HG02973 (cell line): Measurements from ENCODE around the gene ZC3H7A.
"Not testable (repeated sequence)": the region's sequence is repeated elsewhere in the genome, so short reads cannot be mapped to it uniquely, and the experiment has no call there.

Experiments used
- ATAC-seq: cut with Tn5 transposase; IDR thresholded peaks from one replicate; pipeline ENCODE4 v1.9.1; 2021; ENCODE audit warnings: moderate library complexity; ENCODE audit not compliant: unreplicated experiment

Gene ZC3H7A

DNA sequence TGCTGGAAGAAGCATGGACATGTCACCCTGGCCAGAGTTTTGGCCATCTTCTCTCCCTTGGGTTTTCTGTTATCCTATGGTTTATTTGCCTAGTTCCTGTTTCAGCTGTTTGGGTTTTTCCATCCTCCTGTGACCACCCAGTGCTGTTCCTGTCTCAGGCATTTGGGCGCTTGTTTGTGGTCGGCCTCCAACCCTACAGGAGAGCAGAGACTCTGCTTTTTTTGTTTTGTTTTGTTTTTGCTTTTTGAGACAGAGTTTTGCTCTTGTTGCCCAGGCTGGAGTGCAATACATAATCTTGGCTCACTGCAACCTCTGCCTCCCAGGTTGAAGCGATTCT is 3.3 kb upstream of the ZC3H7A start:
- no peak for ATAC-seq

DNA sequence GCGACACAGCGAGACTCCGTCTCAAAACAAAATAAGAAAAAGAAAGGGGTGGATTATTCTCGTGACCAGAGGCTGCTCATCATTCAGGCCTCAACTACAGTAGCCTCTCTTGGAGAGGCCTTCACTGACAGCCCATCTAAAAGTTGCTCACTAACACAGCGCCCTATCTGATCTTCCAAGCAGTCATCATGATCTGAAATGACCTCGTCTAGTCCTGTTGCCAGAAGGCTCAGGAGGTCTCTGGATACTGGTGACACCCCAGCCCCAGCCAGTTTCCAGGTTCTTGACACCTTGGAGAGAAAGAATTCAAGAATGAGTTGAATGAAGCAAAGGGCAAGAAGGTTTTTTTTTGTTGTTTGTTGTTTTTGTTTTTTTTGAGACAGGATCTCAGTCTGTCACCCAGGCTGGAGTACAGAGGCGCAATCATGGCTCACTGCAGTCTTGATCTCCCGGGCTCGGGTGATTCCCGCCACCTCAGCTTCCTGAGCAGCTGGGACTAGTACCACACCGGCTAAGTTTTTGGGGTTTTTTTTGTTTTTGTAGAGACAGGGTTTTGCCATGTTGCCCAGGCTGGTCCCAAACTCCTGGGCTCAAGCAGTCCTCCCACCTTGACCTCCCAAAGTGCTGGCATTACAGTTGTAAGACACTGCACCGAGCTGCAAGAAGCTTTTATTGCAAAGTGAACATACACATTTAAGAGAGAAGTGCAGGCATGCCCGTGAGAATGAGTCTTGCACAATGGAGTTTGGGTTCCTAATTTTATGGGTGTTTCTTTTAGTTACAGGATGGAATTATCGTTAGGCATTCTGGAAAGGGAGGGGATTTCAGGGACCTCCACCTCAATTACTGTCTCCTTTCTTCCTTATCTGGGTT is 2.7 kb upstream of the ZC3H7A start:
- no peak for ATAC-seq

DNA sequence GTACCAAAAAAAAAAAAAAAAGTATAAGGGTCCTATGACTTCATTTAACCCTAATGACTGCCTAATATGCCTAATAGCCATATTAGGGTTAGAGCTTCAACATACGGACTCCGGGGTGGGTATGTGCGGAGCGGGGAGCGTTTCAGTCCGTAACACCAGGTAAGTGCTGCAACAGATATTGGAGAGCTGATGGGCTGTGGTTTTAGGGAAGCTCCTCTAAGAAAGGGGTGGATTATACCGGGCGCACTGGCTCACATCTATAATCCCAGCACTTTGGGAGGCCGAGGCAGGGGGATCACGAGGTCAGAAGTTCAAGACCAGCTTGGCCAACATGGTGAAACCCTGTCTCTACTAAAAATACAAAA is 1.9 kb upstream of the ZC3H7A start:
- no peak for ATAC-seq

DNA sequence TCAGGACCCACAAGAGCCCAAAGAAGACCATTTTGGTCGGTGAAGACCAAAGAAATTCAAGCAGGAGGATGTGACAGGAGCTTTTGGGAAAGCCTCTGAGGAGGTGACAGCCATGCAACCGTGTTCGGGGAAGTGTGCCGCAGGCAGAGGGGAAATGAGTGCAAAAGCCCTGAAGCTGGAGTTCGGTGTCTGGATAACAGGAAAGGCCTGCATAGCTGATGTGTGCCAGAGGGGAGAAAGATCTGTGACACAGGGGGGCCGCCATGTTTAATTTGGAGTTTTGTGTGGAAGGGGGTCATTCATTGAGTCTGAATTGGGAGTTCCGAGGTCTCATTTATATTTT is 870 bp upstream of the ZC3H7A start:
- ATAC-seq, result no peak

DNA sequence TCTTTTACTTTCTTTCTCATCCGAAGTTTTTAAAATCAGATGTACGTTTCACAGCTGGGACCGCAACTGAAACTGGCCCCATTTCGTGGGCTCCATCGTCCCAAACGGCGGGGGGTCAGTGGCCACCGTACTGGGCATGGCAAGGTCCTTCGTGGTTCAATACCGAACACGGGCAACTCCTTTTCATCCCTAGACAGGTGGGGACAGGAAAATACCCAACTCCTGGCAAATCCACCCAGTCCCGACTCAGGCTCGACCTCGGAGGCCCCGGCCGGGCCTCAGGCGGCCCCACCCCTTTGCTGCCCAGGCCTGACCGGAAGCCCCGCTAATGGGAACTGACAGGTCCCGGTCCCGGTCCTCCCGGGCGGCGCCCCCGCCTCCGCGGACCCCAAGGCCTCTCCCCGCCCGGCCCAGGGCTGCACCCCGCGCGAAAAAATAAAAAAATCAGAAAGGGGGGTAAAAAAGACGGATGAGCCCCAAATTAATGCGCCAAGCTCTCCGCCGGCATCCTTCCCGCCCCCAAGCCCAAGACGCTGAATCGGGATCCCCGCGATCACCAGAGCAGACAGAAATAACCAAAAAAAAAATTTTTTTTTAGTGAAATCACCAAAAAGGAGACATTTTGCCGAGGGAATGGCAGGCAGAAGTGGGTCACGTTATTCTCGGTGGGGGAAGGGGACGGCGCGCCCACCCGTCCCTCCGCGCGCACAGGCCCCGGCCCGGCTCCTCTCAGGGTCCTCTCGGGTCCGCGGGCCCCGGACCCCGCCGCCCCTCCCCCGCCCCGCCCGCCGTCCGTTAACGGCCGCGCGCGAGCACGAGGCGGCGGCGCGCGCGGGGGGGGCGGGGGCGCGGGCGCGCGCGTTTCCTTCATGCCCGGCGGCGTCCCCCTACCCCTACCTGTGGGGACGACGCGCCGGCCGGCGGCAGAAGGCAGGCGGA is 562 bp downstream of the ZC3H7A start:
- ATAC-seq, result peak; percentile 4

DNA sequence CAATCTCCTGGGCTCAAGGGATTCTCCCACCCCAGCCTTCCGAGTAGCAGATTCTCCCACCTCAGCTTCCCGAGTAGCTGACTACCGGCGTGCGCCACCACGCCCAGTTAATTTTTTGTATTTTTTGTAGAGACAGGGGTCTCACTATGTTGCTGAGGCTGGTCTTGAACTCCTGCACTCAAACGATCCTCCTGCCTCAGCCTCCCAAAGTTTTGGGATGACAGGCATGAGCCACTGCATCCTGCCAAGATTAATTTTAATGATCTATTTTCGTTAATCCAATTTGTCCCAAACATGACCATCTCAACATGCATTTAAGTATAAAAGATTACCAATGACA is 1.2 kb downstream of the ZC3H7A start:
- ATAC-seq, result no peak

DNA sequence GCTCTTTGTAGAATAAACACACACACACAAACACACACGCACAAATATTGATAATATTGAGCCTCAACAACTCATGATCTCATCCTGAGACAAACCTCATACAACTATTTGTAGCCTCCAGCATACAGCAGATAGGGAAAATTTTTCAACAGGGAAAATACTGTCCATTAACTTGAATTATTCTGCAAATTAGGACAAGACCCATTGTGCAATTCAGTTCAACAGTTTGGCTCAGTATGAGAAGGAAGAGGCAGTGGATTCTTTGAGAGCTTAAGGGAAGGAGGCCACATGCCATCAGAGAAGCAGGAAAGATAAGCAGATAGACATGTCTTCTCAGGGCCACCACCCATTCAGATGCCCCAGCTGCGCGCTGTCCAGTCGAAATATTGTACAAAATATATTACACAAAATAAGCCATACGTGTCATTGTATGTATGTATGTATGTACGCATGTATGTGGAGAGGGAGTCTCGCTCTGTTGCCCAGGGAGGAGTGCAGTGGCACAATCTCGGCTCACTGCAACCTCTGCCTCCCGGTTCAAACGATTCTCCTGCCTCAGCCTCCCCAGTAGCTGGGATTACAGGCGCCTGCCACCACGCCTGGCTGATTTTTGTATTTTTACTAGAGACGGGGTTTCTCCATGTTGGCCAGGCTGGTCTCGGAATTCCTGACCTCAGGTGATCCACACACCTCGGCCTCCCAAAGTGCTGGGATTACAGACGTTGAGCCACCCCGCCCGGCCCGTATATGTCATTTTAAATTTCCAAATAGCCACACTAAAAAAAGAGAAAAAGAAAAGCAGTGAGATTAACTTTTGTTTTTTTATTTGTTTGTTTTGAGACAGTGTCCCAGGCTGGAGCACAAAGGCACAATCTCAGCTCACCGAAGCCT is 1.8 kb downstream of the ZC3H7A start:
- no peak for ATAC-seq

DNA sequence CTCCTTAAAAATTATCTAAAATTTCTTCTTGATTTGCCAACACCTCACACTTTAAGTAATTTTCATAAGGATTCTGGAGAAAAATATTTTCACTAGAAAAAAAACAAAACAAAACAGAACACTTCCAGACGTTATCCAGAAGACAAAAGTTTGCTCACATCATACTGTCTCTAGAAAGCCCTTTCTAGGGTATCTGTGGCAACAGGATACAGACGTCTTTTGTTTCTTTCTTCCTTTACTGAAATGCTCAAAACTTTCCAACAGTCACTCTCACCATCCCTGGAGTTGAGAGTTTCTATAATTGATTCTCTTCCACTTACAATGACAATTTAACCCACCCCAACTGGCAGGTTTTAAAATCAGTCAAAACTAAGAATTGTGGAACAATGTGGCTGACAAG is 2.6 kb downstream of the ZC3H7A start:
- no peak for ATAC-seq

DNA sequence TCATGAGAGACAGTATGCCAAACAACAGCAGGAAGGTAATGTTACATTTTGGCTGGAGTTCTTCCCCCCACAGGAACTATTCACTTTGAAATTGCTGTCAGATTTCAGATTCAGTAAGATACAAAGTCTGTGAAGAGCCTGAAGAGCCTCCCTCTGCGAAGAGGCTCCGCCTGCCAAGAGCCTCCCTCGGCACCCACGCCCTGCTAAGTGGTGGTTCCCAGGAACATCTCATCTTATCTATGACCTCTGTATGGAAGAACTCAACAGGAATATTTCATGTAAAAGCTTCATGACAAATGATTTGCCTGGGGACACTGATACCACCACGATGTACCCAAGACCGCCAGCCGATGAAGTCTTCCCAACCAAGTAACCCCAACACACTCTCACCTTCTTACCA is 3.2 kb downstream of the ZC3H7A start:
- no peak for ATAC-seq

DNA sequence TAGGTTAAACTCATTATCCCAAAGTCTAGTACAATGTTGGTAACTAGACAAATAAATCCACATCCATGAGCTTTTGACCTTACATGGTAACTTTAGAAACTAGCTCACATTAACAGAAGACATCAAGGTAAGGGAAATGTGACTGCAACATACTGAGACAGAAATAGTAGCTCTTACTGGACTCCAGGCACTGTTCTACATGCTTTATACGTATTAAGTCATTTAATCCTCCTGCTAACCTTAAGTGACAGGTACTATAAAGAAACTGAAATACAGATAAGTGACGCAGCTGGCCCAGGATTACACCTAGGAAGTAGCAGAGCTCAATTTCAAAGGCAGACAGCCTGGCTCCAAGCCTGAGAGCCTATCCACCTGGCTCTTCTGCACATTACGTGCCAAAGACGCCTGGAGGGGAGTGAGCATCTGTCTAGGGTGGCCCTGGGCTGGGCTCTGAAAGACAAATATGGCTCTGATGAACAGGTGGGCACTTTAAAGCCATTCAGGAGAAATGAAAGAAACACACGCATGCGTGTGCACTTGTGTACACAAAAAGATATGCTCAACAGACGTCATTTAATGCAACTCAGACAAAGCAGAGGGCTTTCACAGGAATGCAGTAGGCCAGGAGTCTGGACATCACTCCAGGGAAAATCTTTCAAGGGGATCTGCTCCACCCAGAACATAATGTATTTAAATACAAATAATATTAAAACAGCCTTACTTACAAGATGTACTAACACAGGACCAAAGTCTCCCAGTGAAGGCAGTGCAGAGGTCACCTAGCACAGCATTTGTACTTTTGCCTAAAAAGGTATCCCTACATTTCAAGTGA is 4.4 kb downstream of the ZC3H7A start:
- ATAC-seq, result no peak

DNA sequence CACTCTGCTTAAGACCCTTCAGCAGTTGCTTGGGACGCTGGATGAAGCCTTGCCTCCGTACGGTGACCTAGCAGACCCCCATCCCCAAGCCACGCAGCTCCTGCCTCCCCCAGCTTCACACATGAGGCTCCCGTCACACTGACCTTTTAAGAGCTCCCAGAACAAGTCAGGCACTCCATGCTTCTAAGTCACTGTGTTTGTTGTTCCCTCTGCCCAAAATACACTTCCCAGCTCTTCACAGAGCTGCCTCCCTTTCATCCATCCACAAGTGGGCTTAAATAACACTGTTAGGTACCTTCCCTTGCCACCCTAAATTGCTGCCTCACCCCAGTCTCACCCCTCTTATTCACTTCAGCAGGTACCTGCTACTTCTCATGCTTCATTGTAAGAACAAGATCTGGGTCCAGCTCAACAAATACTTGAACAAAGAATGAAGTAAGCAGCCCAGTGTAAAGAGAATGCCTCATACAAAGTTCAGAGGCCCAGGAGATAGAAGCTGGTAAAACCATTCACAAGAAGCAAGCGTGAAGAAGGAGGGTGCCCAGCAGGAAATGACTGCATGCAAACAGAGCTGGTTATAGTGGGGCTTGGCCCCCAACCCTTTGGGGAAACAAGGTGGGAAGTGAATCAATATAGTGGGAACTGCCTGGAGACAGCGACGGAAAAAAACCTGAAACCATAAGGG is 5.8 kb downstream of the ZC3H7A start:
- ATAC-seq, result no peak

DNA sequence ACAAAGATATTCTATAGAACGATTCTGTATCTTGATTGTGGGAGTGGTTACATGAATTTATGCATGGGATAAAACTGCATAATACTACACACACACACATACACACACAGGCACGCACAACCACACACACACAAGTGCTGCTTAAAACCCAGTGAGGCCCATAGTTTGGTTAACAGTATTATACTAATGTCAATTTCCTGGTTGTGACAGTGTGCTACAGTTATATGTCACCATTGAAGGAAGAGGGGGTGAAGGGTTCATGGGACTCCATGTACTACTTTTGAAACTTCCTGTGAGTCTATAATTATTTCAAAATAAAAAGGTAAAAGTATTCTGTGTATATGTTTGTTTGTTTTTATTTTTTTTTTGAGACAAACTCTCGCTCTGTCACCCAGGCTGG is 8.1 kb downstream of the ZC3H7A start:
- ATAC-seq, result no peak

DNA sequence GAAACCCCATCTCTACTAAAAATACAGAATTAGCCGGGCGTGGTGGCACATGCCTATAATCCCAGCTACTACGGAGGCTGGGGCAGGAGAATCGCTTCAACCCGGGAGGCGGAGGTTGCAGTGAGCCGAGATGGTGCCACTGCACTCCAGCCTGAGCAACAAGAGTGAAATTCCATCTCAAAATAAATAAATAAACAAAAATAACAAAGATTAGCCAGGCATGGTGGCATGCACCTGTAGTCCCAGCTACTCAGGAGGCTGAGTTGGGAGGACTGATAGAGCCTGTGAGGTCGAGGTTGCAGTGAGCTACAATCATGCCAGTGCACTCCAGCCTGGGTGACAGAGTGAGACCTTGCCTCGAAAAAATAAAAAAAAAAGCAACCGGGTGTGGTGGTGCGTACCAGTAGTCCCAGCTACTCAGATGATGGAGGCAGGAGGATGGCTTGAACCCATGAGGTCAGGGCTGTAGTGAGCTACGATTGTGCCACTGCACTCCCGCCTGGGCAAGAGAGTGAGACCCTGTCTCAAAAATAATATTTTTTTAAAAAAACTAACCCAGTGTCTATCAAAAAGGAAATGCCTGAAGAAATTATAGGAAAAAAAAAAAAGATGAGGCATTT is 12.0 kb downstream of the ZC3H7A start:
- not testable (repeated sequence) for ATAC-seq

DNA sequence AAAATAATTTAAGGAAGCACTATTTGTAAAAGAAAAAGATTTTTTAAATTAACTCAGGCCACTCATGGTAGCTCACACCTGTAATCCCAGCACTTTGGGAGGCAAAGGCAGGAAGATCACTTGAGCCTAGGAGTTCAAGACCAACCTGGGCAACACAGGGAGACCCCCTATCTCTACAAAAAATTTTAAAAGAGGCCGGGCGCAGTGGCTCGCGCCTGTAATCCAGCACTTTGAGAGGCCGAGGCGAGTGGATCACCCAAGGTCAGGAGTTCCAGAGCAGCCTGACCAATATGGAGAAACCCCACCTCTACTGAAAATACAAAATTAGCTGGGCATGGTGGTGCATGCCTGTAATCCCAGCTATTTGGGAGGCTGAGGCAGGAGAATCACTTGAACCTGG is 12.7 kb downstream of the ZC3H7A start:
- not testable (repeated sequence) for ATAC-seq

DNA sequence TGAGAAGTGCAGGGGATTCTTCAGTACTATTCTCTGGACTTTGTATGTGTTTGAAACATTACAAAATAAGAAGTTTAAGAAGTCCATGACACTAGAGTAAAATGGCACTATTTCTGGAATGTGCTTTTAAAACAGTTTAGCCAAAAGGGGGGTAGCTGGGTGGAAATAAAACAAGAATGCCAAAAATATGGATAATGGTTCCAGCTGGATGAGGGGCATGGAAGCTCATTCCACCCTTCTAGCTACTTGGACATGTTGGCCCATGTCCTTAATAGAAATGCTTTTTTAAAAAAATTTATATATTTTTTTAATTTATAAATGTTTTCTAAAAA is 13.1 kb downstream of the ZC3H7A start:
- no peak for ATAC-seq

DNA sequence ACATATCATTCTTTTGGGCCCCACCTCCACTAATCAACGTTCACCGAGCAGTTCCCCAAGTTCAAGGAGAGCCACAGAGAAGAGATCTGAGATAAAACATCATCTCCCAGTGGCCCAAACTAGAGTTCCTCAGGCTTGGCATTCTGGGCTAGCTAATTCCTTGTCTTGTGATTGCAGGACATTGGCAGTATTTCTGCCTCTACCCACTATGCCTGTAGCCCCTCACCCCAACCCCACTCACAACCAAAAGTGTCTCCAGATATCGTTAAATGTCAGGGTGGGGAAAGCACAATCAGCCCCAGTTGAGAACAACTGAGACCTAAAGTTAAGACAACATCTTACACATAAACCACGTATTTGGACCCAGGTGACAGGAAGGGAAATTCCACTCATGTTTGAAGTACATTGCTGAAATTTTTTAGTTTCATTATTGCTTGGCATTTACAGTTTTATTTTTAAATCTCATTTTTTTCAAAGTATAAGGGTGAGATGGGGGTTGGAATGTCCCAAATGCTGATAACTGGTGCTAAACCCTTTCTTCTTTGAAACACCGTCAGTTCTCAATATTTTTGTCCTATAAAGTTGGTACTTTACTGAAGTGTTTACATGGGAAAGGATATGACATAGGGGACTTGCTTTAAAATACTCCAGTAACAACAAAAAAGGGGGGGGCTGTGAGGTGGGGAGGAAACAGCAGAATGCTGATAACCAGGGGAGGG is 13.6 kb downstream of the ZC3H7A start:
- ATAC-seq, result no peak

DNA sequence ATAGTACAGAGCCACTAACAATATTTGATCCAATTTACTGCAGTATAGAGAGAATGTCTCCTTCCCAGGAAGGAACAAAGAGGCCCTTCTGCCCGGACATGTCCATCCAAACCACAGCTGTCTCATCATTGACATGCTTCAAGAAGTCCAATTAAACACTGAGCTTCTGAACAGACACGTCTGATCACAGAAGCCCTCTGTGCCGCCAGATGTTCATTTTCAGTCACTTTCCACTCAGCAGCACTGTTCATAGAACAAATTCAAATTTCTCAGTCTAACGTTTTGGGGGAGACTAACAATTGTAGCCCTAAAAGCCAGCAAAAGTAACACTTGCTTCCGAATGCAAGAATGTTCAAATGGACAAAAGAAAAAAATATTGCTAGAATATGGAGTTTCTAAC is 15.3 kb downstream of the ZC3H7A start:
- no peak for ATAC-seq

DNA sequence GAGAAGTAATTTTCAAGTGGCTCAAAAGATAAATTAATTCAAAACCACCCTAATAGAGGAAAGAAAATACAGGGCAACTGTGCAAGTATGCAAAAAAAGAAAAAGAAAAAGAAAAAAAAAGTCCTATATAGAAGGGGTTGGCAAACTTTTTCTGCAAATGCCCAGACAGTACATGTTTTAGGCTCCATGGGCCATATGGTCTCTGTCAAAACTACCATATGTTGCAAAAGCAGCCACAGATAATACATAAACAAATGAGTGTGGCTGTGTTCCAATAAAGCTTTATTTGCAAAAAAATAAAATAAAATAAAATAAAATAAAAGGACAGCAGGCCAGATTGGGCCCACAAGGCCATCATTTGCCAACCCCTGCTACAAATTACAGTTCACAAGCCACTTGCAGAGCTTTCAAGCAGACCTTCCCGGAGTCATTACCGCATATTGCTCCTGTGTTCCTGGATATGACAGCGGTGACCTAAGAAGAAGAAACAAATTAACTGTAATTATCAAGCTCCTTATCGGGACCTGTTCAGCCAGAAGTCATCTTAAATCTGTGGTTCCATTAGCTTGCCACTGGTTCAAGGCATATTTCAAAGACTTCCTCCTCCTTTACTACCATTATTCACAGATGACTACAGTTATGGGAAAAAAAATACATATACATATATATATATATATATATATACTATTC is 15.9 kb downstream of the ZC3H7A start:
- ATAC-seq, result no peak
